ENCODE data around the gene FAM241A. TPM values are rescaled to one million over a fixed set of nuclear protein-coding genes. Genes with fewer than 3 reads are reported as not detected.

The FAM241A gene
- total RNA-seq, 1 donor, result 2.2 TPM

GRCh38 chr4:112213856-112214255, 68.6 kb downstream of the FAM241A start:
- no peaks in the 10 kb centered on the region for H3K27me3 ChIP-seq (ENCODE audit: insufficient read depth, low read length)
- no peaks in the 10 kb centered on the region for H3K9me3 ChIP-seq (ENCODE audit: low read depth, low read length)
- no peaks in the 10 kb centered on the region for H3K36me3 ChIP-seq (ENCODE audit: insufficient read depth, low read length)
- peaks cover 7% of the 10 kb centered on the region for H3K4me1 ChIP-seq (ENCODE audit: insufficient read depth, low read length)
- no peak overlapping the region for H3K4me3 ChIP-seq (ENCODE audit: insufficient read depth, low read length)
- no peaks in the 10 kb centered on the region for H3K79me2 ChIP-seq (ENCODE audit: insufficient read depth, low read length)
- DNase-seq (ENCODE audit: insufficient read length, low spot score, missing footprints), result peak; percentile 73
- no peaks in the 10 kb centered on the region for H4K20me1 ChIP-seq (ENCODE audit: insufficient read depth, low read length)
- no peak overlapping the region for H3K27ac ChIP-seq (ENCODE audit: low read depth, low read length)
- no peak for TF ChIP-seq CTCF (IDR thresholded peaks at IDR 0.05; ENCODE audit: extremely low read depth, low read depth, low read length)
- peak overlapping the region; percentile 6 for H3K4me2 ChIP-seq (ENCODE audit: insufficient read depth, low read length)
- H2AFZ ChIP-seq (ENCODE audit: low read length), result no peak overlapping the region

GRCh38 chr4:112214390-112215264, 69.4 kb downstream of the FAM241A start:
- Histone ChIP-seq H4K20me1 (ENCODE audit: insufficient read depth, low read length) (no peaks in the 10 kb centered on the region), H2AFZ (ENCODE audit: low read length) (no peak overlapping the region), H3K4me2 (ENCODE audit: insufficient read depth, low read length) (peak overlapping the region; percentile 6), H3K9me3 (ENCODE audit: low read depth, low read length) (no peaks in the 10 kb centered on the region), H3K27me3 (ENCODE audit: insufficient read depth, low read length) (no peaks in the 10 kb centered on the region), H3K4me1 (ENCODE audit: insufficient read depth, low read length) (peaks cover 7% of the 10 kb centered on the region), H3K79me2 (ENCODE audit: insufficient read depth, low read length) (no peaks in the 10 kb centered on the region), H3K4me3 (ENCODE audit: insufficient read depth, low read length) (no peak overlapping the region), H3K36me3 (ENCODE audit: insufficient read depth, low read length) (no peaks in the 10 kb centered on the region), H3K27ac (ENCODE audit: low read depth, low read length) (no peak overlapping the region)
- DNase-seq (ENCODE audit: insufficient read length, low spot score, missing footprints), result peak; percentile 75
- TF ChIP-seq CTCF (IDR thresholded peaks at IDR 0.05; ENCODE audit: extremely low read depth, low read depth, low read length), result peak; percentile 35

- H3K27me3 ChIP-seq (ENCODE audit: insufficient read depth, low read length), result no peaks in the 10 kb centered on the region
- H3K79me2 ChIP-seq (ENCODE audit: insufficient read depth, low read length), result no peaks in the 10 kb centered on the region
- H3K4me1 ChIP-seq (ENCODE audit: insufficient read depth, low read length), result no peaks in the 10 kb centered on the region
- H3K4me3 ChIP-seq (ENCODE audit: insufficient read depth, low read length), result no peak overlapping the region
- H3K4me2 ChIP-seq (ENCODE audit: insufficient read depth, low read length), result no peak overlapping the region
- no peaks in the 10 kb centered on the region for H4K20me1 ChIP-seq (ENCODE audit: insufficient read depth, low read length)
- H3K9me3 ChIP-seq (ENCODE audit: low read depth, low read length), result no peaks in the 10 kb centered on the region
- H3K27ac ChIP-seq (ENCODE audit: low read depth, low read length), result no peak overlapping the region
- H2AFZ ChIP-seq (ENCODE audit: low read length), result no peak overlapping the region
- no peaks in the 10 kb centered on the region for H3K36me3 ChIP-seq (ENCODE audit: insufficient read depth, low read length)
- no peak for TF ChIP-seq CTCF (IDR thresholded peaks at IDR 0.05; ENCODE audit: extremely low read depth, low read depth, low read length)
- no peak for DNase-seq (ENCODE audit: insufficient read length, low spot score, missing footprints)
These were observed 74.6 kb downstream of the FAM241A start for GRCh38 chr4:112219826-112220366.

- Histone ChIP-seq H3K27me3 (ENCODE audit: insufficient read depth, low read length) (no peaks in the 10 kb centered on the region), H3K4me2 (ENCODE audit: insufficient read depth, low read length) (no peak overlapping the region), H2AFZ (ENCODE audit: low read length) (no peak overlapping the region), H3K9me3 (ENCODE audit: low read depth, low read length) (no peaks in the 10 kb centered on the region), H3K36me3 (ENCODE audit: insufficient read depth, low read length) (no peaks in the 10 kb centered on the region), H3K79me2 (ENCODE audit: insufficient read depth, low read length) (no peaks in the 10 kb centered on the region), H3K4me1 (ENCODE audit: insufficient read depth, low read length) (no peaks in the 10 kb centered on the region), H3K27ac (ENCODE audit: low read depth, low read length) (no peak overlapping the region), H3K4me3 (ENCODE audit: insufficient read depth, low read length) (no peak overlapping the region), H4K20me1 (ENCODE audit: insufficient read depth, low read length) (no peaks in the 10 kb centered on the region)
- no peak for DNase-seq (ENCODE audit: insufficient read length, low spot score, missing footprints)
- TF ChIP-seq CTCF (IDR thresholded peaks at IDR 0.05; ENCODE audit: extremely low read depth, low read depth, low read length), result no peak
These were observed 77.1 kb downstream of the FAM241A start for GRCh38 chr4:112222219-112222955.
